Sigmoid colon (tissue), 7 donors: ENCODE measurements around the gene SERINC1. TPM values are rescaled to one million over a fixed set of nuclear protein-coding genes. Genes with fewer than 3 reads are reported as not detected.

Experiments used
- DNase-seq: peaks from one replicate; pipeline ENCODE4 v3.0.0-alpha.2; 2019
- H3K27ac ChIP-seq, 4 donors: fragments of 200-600 bp; sonication (generic); one replicate each; pipeline ENCODE4 v1.5.1; 2016 to 2019; ENCODE audit warnings: mild to moderate bottlenecking in 1 of 4
- H3K27me3 ChIP-seq, 3 donors: fragments of 200-600 bp; sonication (generic); one replicate each; pipeline ENCODE4 v1.5.1; 2019; ENCODE audit warnings: mild to moderate bottlenecking in 1 of 3
- H3K36me3 ChIP-seq, 4 donors: fragments of 200-600 bp; sonication (generic); one replicate each; pipeline ENCODE4 v1.5.1; 2016 to 2019
- H3K4me1 ChIP-seq, 4 donors: fragments of 200-600 bp; sonication (generic); one replicate each; pipeline ENCODE4 v1.5.1; 2017 to 2019
- H3K4me3 ChIP-seq, 4 donors: fragments of 200-600 bp; sonication (generic); one replicate each; pipeline ENCODE4 v1.5.1; 2017 to 2019; ENCODE audit warnings: mild to moderate bottlenecking in 2 of 4, moderate library complexity in 1 of 4
- H3K9me3 ChIP-seq, 4 donors: fragments of 200-600 bp in 3 of 4; sonication (generic) in 3 of 4; one replicate each; pipeline versions ENCODE4 v1.5.1 to v1.6.1; 2013 to 2019
- EP300 ChIP-seq, 4 donors: sonication (generic); formaldehyde crosslinking; IDR thresholded peaks; one replicate each; pipeline ENCODE4 v1.6.1; 2017; ENCODE audit warnings: antibody characterized with exemption in 4 of 4
- POLR2A ChIP-seq, 2 donors: fragments of 450-650 bp; IDR thresholded peaks; one replicate each; pipeline ENCODE4 v1.6.1; 2016; ENCODE audit warnings: antibody characterized with exemption in 2 of 2, mild to moderate bottlenecking in 2 of 2, moderate library complexity in 2 of 2
- POLR2AphosphoS5 ChIP-seq, 4 donors: sonication (generic); formaldehyde crosslinking; IDR thresholded peaks; one replicate each; pipeline ENCODE4 v1.6.1; 2017; ENCODE audit warnings: antibody characterized with exemption in 4 of 4
- WGBS, 2 donors: extraction: QIAGEN DNeasy Blood & Tissue Kit; methylation state at CpG; one replicate each; pipeline ENCODE4 v1.1.7; 2013; 5-methylcytosine and 5-hydroxymethylcytosine counted together
- intact Hi-C: fragments of 100-400 bp; cut with DNase I; formaldehyde crosslinking; loops from one replicate; pipeline ENCODE4 v1.15.1; 2023
- polyA plus RNA-seq, 3 donors: library from polyadenylated mRNA; stranded (reverse); fragments of 200-250 nt; gene quantifications; one replicate each; pipeline ENCODE4 v1.2.3, GENCODE V29; 2013
- small RNA-seq, 3 donors: library from RNA; depleted of rRNA; stranded (forward); fragments of <200 nt; gene quantifications; one replicate each; pipeline ENCODE3, GENCODE V24; 2016
- total RNA-seq, 4 donors: library from RNA; depleted of rRNA; stranded (reverse); fragments of >200 nt; gene quantifications; one replicate each; pipeline ENCODE4 v1.1.0, GENCODE V29; 2016
- TF ChIP-seq, protein P1 (sequence below), 4 experiments: fragments of 450-650 bp in 3 of 4; fragments of 200-600 bp in 1 of 4; IDR thresholded peaks; one replicate each; pipeline ENCODE4 v1.5.1; 2016 to 2019; ENCODE audit warnings: antibody characterized with exemption in 4 of 4, mild to moderate bottlenecking in 3 of 4, moderate library complexity in 2 of 4
- donor health status: healthy with polysubstance abuse.
- donor health status: Bipolar disorder and iron deficiency.
- donor health status: healthy.

The SERINC1 gene
- total and polyA plus RNA-seq, 7 donors = 31.2 to 301 (median 220) TPM

DNA sequence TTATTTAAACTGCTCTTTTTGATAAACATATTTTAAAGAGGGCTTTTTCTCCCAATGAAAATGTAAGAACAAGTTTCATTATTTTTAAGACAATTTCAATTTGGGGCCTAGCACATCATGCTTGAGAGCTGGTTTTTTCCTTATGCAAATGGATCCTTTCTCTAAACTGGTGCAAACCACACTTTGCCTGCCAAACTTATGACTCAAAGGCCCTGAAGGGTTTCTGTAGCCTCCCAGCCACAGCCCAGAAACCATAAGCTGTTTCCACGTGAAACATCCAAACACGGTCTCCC is 72.6 kb downstream of the SERINC1 start:
- Histone ChIP-seq H3K4me3 (peak overlapping the region in 3 of 4 donors; percentile 67 to 94 (median 70)), H3K27me3 (no peaks in the 10 kb centered on the region), H3K27ac (peak overlapping the region; percentile 84 to 90 (median 88)), H3K4me1 (peaks cover 0 to 40% (median 27%) of the 10 kb centered on the region in 4 donors), H3K36me3 (no peaks in the 10 kb centered on the region), H3K9me3 (no peaks in the 10 kb centered on the region)
- no peak for TF ChIP-seq EP300 (IDR thresholded peaks at IDR 0.05)
- TF ChIP-seq POLR2AphosphoS5 (IDR thresholded peaks at IDR 0.05) = peak in 1 of 4 donors; percentile 33
- DNase-seq = no peak
- intact Hi-C loops = no loop called here
- WGBS, 2 donors = 0 to 1% methylated on average over 2 of the region's 2 CpGs

DNA sequence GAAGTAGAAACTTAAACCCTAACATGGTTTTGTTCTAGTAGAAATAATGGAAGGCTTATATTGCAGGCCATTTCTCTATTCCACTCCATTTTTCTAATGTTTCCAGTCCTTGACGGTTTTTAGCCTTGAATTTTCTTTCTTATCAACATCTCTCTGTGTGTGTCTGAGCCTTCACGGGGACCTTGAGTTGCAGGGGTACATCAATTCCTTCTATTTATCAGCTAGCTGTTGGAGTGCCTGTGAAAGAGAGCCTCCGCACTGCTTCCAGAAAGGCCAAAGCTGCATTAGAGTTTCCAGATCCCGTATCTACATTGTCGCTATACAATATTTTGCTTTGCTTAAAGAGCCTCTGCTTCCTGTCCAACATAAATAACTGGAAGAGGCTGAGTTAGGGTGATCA is 77.6 kb downstream of the SERINC1 start:
- TF ChIP-seq POLR2A (IDR thresholded peaks at IDR 0.05) (no peak), EP300 (IDR thresholded peaks at IDR 0.05) (no peak), POLR2AphosphoS5 (IDR thresholded peaks at IDR 0.05) (no peak)
- TF ChIP-seq, protein P1, sequence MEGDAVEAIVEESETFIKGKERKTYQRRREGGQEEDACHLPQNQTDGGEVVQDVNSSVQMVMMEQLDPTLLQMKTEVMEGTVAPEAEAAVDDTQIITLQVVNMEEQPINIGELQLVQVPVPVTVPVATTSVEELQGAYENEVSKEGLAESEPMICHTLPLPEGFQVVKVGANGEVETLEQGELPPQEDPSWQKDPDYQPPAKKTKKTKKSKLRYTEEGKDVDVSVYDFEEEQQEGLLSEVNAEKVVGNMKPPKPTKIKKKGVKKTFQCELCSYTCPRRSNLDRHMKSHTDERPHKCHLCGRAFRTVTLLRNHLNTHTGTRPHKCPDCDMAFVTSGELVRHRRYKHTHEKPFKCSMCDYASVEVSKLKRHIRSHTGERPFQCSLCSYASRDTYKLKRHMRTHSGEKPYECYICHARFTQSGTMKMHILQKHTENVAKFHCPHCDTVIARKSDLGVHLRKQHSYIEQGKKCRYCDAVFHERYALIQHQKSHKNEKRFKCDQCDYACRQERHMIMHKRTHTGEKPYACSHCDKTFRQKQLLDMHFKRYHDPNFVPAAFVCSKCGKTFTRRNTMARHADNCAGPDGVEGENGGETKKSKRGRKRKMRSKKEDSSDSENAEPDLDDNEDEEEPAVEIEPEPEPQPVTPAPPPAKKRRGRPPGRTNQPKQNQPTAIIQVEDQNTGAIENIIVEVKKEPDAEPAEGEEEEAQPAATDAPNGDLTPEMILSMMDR (IDR thresholded peaks at IDR 0.05) = no peak
- Histone ChIP-seq H3K27me3 (no peaks in the 10 kb centered on the region), H3K4me3 (no peak overlapping the region), H3K36me3 (no peaks in the 10 kb centered on the region), H3K4me1 (peaks cover 0 to 28% (median 15%) of the 10 kb centered on the region in 4 donors), H3K27ac (no peak overlapping the region), H3K9me3 (no peaks in the 10 kb centered on the region)
- 87 to 92% methylated on average over 5 of the region's 5 CpGs for WGBS, 2 donors
- DNase-seq = no peak
- intact Hi-C loops = no loop called here

DNA sequence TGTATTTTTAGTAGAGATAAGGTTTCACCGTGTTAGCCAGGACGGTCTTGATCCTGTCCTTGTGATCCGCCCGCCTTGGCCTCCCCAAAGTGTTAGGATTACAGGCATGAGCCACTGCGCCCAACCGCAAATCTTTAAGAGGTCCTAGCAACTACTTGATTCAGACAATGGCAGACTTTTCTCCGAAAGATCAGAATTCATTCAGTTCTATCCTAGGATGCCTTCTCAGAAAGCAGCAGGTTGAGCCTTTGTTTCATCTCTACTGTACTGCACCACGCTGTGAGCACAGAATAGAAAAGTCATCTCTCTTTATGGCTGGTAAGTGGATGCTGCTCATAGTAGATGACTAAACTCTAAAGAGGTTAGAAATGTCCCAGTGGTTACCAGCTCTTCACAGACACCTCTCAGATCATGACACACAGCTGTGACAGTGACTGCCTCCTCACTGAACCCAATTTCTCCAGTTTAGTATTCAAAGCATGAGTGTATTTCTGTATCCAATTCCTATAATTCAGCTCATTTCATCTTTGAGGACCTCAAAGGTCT is 78.2 kb downstream of the SERINC1 start:
- 72 to 77% methylated on average over 8 of the region's 8 CpGs for WGBS, 2 donors
- Histone ChIP-seq H3K9me3 (no peaks in the 10 kb centered on the region), H3K27me3 (no peaks in the 10 kb centered on the region), H3K27ac (no peak overlapping the region), H3K4me1 (peaks cover 0 to 28% (median 9%) of the 10 kb centered on the region in 4 donors), H3K4me3 (no peak overlapping the region), H3K36me3 (no peaks in the 10 kb centered on the region)
- no peak for DNase-seq
- TF ChIP-seq POLR2AphosphoS5 (IDR thresholded peaks at IDR 0.05) (no peak), POLR2A (IDR thresholded peaks at IDR 0.05) (no peak), EP300 (IDR thresholded peaks at IDR 0.05) (no peak)
- TF ChIP-seq, protein P1 (IDR thresholded peaks at IDR 0.05) = no peak
- intact Hi-C loops = no loop called here

Small RNAs within 50 kb of the gene (small RNA-seq; reads per million reads assigned to genes)
- gene Z99129.1 = 0 reads per million in 3 donors

Other genes starting within 250 kb of the SERINC1 start
- 10 to 100 TPM; 22.4 to 37.1 (median 33.2) TPM for gene HSF2, start 72.2 kb downstream of the SERINC1 start, total RNA-seq
- 1 to 10 TPM; 3.5 to 6.8 (median 6.0) TPM for gene HSF2, start 72.2 kb downstream of the SERINC1 start, polyA plus RNA-seq
- gene PKIB, start 138.6 kb upstream of the SERINC1 start, total RNA-seq = 1 to 10 TPM in 2 of 4 donors, under 1 TPM in 1, not detected in 1; 0.49 to 4.6 (median 1.1) TPM
- 100 to 1,000 TPM in 2 of 3 donors, 10 to 100 TPM in 1; 76.2 to 420 (median 279) TPM for gene PKIB, start 138.6 kb upstream of the SERINC1 start, polyA plus RNA-seq